Activated T-cell treated with anti-CD3 and anti-CD28 coated beads for 48 hours (primary cell): ENCODE measurements around the gene GLDN.
"Not testable (repeated sequence)": the region's sequence is repeated elsewhere in the genome, so short reads cannot be mapped to it uniquely, and the experiment has no call there.

ENCODE experiments used
- DNase-seq: peaks from one replicate; pipeline ENCODE4 v3.0.0-alpha.2; 2020; ENCODE audit warnings: low read depth

GLDN gene

GRCh38 chr15:51388726-51389125 lies 47.3 kb downstream of the GLDN start:
- no peak for DNase-seq

- DNase-seq: no peak
Observed at GRCh38 chr15:51390241-51390965, 48.9 kb downstream of the GLDN start.

- DNase-seq: no peak
Observed at GRCh38 chr15:51390966-51391422, 49.5 kb downstream of the GLDN start.

GRCh38 chr15:51396921-51397320 lies 55.5 kb downstream of the GLDN start:
- no peak for DNase-seq

GRCh38 chr15:51398626-51399025 lies 57.2 kb downstream of the GLDN start:
- no peak for DNase-seq

- no peak for DNase-seq
Observed at GRCh38 chr15:51401051-51401780, 59.8 kb downstream of the GLDN start.

- DNase-seq: no peak
Observed at GRCh38 chr15:51401872-51402517, 60.5 kb downstream of the GLDN start.

GRCh38 chr15:51403072-51403878 lies 61.8 kb downstream of the GLDN start:
- no peak for DNase-seq

- no peak for DNase-seq
Observed at GRCh38 chr15:51403946-51404695, 62.7 kb downstream of the GLDN start.

- no peak for DNase-seq
Observed at GRCh38 chr15:51405693-51406523, 64.5 kb downstream of the GLDN start.

- no peak for DNase-seq
Observed at GRCh38 chr15:51414256-51414860, 72.9 kb downstream of the GLDN start.

GRCh38 chr15:51416129-51416528 lies 74.7 kb downstream of the GLDN start:
- no peak for DNase-seq

GRCh38 chr15:51423040-51423439 lies 81.6 kb downstream of the GLDN start:
- DNase-seq: not testable (repeated sequence)

GRCh38 chr15:51424780-51425179 lies 83.3 kb downstream of the GLDN start:
- no peak for DNase-seq

- DNase-seq: no peak
Observed at GRCh38 chr15:51425517-51426040, 84.1 kb downstream of the GLDN start.

GRCh38 chr15:51438526-51438925 lies 97.1 kb downstream of the GLDN start:
- no peak for DNase-seq

- DNase-seq: no peak
Observed at GRCh38 chr15:51443282-51443914, 101.9 kb downstream of the GLDN start.

GRCh38 chr15:51444112-51444511 lies 102.7 kb downstream of the GLDN start:
- no peak for DNase-seq

- DNase-seq: no peak
Observed at GRCh38 chr15:51444807-51445206, 103.4 kb downstream of the GLDN start.
